ENCODE measurements around the gene ADGRG7.
A peak's percentile ranks its signal among the peaks of the same experiment; 100 is the strongest.

The ADGRG7 gene

GRCh38 chr3:100698736-100699135 is 89.3 kb downstream of the ADGRG7 start:
- no peak for DNase-seq (ENCODE audit: low spot score)

- DNase-seq (ENCODE audit: low spot score): no peak
These were observed 91.3 kb downstream of the ADGRG7 start for GRCh38 chr3:100700708-100701107.

GRCh38 chr3:100702082-100702979 is 92.9 kb downstream of the ADGRG7 start:
- DNase-seq (ENCODE audit: low spot score): no peak

GRCh38 chr3:100702980-100703345 is 93.6 kb downstream of the ADGRG7 start:
- DNase-seq (ENCODE audit: low spot score): no peak

- DNase-seq (ENCODE audit: low spot score): no peak
These were observed 94.5 kb downstream of the ADGRG7 start for GRCh38 chr3:100703865-100704264.

- peak; percentile 18 for DNase-seq (ENCODE audit: low spot score)
These were observed 97.0 kb downstream of the ADGRG7 start for GRCh38 chr3:100706365-100706764.

- DNase-seq (ENCODE audit: low spot score): no peak
These were observed 99.2 kb downstream of the ADGRG7 start for GRCh38 chr3:100708644-100708988.

- peak; percentile 100 for DNase-seq (ENCODE audit: low spot score)
These were observed 99.8 kb downstream of the ADGRG7 start, which contains the start of gene TFG for GRCh38 chr3:100708989-100709841. Gene TFG (plus strand): TSS chr3:100709494. CDS start chr3:100713686, 4,192 bp downstream.

GRCh38 chr3:100709842-100710260 is 100.5 kb downstream of the ADGRG7 start:
- DNase-seq (ENCODE audit: low spot score): peak; percentile 61

- peak; percentile 68 for DNase-seq (ENCODE audit: low spot score)
These were observed 101.0 kb downstream of the ADGRG7 start for GRCh38 chr3:100710261-100710968.

- no peak for DNase-seq (ENCODE audit: low spot score)
These were observed 105.8 kb downstream of the ADGRG7 start for GRCh38 chr3:100715176-100715575.

GRCh38 chr3:100717063-100717462 is 107.7 kb downstream of the ADGRG7 start:
- DNase-seq (ENCODE audit: low spot score): no peak

GRCh38 chr3:100717637-100718487 is 108.5 kb downstream of the ADGRG7 start:
- DNase-seq (ENCODE audit: low spot score): no peak

GRCh38 chr3:100719136-100719535 is 109.7 kb downstream of the ADGRG7 start:
- peak; percentile 3 for DNase-seq (ENCODE audit: low spot score)

- DNase-seq (ENCODE audit: low spot score): no peak
These were observed 111.0 kb downstream of the ADGRG7 start for GRCh38 chr3:100720426-100720825.

GRCh38 chr3:100725935-100726513 is 116.6 kb downstream of the ADGRG7 start:
- DNase-seq (ENCODE audit: low spot score): no peak

- DNase-seq (ENCODE audit: low spot score): no peak
These were observed 117.3 kb downstream of the ADGRG7 start for GRCh38 chr3:100726706-100727105.

- no peak for DNase-seq (ENCODE audit: low spot score)
These were observed 121.1 kb downstream of the ADGRG7 start for GRCh38 chr3:100730524-100730923.

- no peak for DNase-seq (ENCODE audit: low spot score)
These were observed 123.0 kb downstream of the ADGRG7 start for GRCh38 chr3:100732435-100732834.

GRCh38 chr3:100737334-100737733 is 127.9 kb downstream of the ADGRG7 start:
- DNase-seq (ENCODE audit: low spot score): peak; percentile 40

- DNase-seq (ENCODE audit: low spot score): no peak
These were observed 130.8 kb downstream of the ADGRG7 start for GRCh38 chr3:100740207-100740606.
